Glomerular endothelial cell (primary cell): Measurements from ENCODE around the gene SAP30L. TPM values are rescaled to one million over a fixed set of nuclear protein-coding genes. Genes with fewer than 3 reads are reported as not detected.

ENCODE experiments used
- DNase-seq: peaks from one replicate; pipeline ENCODE4 v3.0.0-alpha.2; 2011; ENCODE audit warnings: low read depth, low spot score; ENCODE audit errors: extremely low read depth
- total RNA-seq: library from RNA; depleted of rRNA; stranded (reverse); fragments of >200 nt; gene quantifications from 2 replicates; pipeline ENCODE4 v1.2.3, GENCODE V29; 2015

The SAP30L gene
- total RNA-seq, 1 donor from 2014 or later: 32.2 TPM

GRCh38 chr5:154479160-154479943, 33.6 kb downstream of the SAP30L start:
- no peak for DNase-seq

- DNase-seq: no peak
Observed at GRCh38 chr5:154479944-154480750, 34.4 kb downstream of the SAP30L start.

GRCh38 chr5:154480847-154481246, 35.0 kb downstream of the SAP30L start:
- no peak for DNase-seq

- DNase-seq: no peak
Observed at GRCh38 chr5:154481584-154482381, 36.0 kb downstream of the SAP30L start.

- DNase-seq: no peak
Observed at GRCh38 chr5:154482528-154483449, 37.0 kb downstream of the SAP30L start.

- no peak for DNase-seq
Observed at GRCh38 chr5:154483654-154484392, 38.0 kb downstream of the SAP30L start.

GRCh38 chr5:154484393-154485095, 38.7 kb downstream of the SAP30L start:
- DNase-seq: no peak

GRCh38 chr5:154485096-154485491, 39.3 kb downstream of the SAP30L start:
- no peak for DNase-seq

GRCh38 chr5:154485850-154486426, 40.1 kb downstream of the SAP30L start:
- DNase-seq: no peak

GRCh38 chr5:154486427-154486866, 40.6 kb downstream of the SAP30L start:
- no peak for DNase-seq

- no peak for DNase-seq
Observed at GRCh38 chr5:154487541-154487940, 41.7 kb downstream of the SAP30L start.

- no peak for DNase-seq
Observed at GRCh38 chr5:154491941-154492340, 46.1 kb downstream of the SAP30L start.

GRCh38 chr5:154493274-154493673, 47.5 kb downstream of the SAP30L start:
- no peak for DNase-seq

GRCh38 chr5:154494036-154494435, 48.2 kb downstream of the SAP30L start:
- DNase-seq: no peak

- DNase-seq: no peak
Observed at GRCh38 chr5:154498591-154498990, 52.8 kb downstream of the SAP30L start.

GRCh38 chr5:154498994-154499393, 53.2 kb downstream of the SAP30L start:
- no peak for DNase-seq

GRCh38 chr5:154501566-154501965, 55.8 kb downstream of the SAP30L start:
- no peak for DNase-seq

- no peak for DNase-seq
Observed at GRCh38 chr5:154502180-154502579, 56.4 kb downstream of the SAP30L start.
